ENCODE data around the gene CLTCL1.

The CLTCL1 gene

GRCh38 chr22:19181786-19182471, 109.6 kb downstream of the CLTCL1 start:
- no peak overlapping the region for H3K4me3 ChIP-seq (ENCODE audit: low read length)
- no peak for TF ChIP-seq CTCF (conservative IDR thresholded peaks at IDR 0.05; ENCODE audit: low read depth, low read length)
- DNase-seq (ENCODE audit: low read depth) = no peak

GRCh38 chr22:19180740-19181410, 110.6 kb downstream of the CLTCL1 start:
- no peak for DNase-seq (ENCODE audit: low read depth)
- no peak for TF ChIP-seq CTCF (conservative IDR thresholded peaks at IDR 0.05; ENCODE audit: low read depth, low read length)
- H3K4me3 ChIP-seq (ENCODE audit: low read length) = no peak overlapping the region

- TF ChIP-seq CTCF (conservative IDR thresholded peaks at IDR 0.05; ENCODE audit: low read depth, low read length) = no peak
- no peak overlapping the region for H3K4me3 ChIP-seq (ENCODE audit: low read length)
- DNase-seq (ENCODE audit: low read depth) = no peak
Observed at GRCh38 chr22:19180234-19180633, 111.3 kb downstream of the CLTCL1 start.

GRCh38 chr22:19179497-19180048, 111.9 kb downstream of the CLTCL1 start:
- DNase-seq (ENCODE audit: low read depth) = peak; percentile 51
- peak overlapping the region; percentile 56 for H3K4me3 ChIP-seq (ENCODE audit: low read length)
- peak; percentile 77 for TF ChIP-seq CTCF (conservative IDR thresholded peaks at IDR 0.05; ENCODE audit: low read depth, low read length)

- no peak for DNase-seq (ENCODE audit: low read depth)
- TF ChIP-seq CTCF (conservative IDR thresholded peaks at IDR 0.05; ENCODE audit: low read depth, low read length) = no peak
- H3K4me3 ChIP-seq (ENCODE audit: low read length) = peak within 1 kb of the TSS; percentile 56
Observed at GRCh38 chr22:19178657-19179496, 112.6 kb downstream of the CLTCL1 start, which contains the start of gene SLC25A1. SLC25A1 (minus strand) TSS chr22:19178736; CDS start chr22:19178673, 63 bp downstream.

- TF ChIP-seq CTCF (conservative IDR thresholded peaks at IDR 0.05; ENCODE audit: low read depth, low read length) = no peak
- H3K4me3 ChIP-seq (ENCODE audit: low read length) = peak overlapping the region; percentile 55
- DNase-seq (ENCODE audit: low read depth) = no peak
Observed at GRCh38 chr22:19178065-19178656, 113.4 kb downstream of the CLTCL1 start.
